ENCODE results near the gene NFIC.
A peak's percentile ranks its signal among the peaks of the same experiment; 100 is the strongest.

Gene NFIC

DNA sequence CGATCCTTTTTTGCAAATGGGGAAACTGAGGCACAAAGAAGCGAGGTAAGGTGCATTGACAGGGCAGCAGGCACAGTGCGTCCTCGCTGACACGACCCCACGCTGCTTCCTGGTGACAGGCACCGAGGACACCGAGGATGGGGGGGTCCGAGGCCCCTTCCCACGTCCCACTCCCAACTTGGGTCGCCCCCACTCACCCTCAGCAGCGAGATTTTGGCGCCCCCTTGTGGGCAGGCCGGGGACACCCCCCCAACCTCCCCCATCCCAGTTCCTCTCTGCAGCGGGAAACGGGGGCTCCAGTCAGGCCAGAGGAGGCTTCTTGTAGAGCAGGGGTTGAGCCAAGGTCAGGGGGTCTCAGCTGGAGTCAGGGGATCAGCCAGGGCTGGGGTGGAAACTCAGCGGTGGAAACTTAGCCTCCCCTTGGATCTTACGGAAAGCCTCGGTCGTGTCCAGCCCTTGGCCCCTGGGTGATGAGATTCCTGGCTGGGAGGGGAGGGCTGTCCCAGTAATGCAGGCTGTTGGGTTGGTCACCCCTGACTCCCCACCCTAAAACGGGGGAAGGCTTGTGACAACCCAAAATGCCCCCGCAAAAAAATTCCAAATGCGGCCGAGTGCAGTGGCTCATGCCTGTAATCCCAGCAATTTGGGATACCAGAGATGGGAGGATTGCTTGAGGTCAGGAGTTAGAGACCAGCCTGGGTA is 105.7 kb downstream of the NFIC start:
- no peak for DNase-seq

DNA sequence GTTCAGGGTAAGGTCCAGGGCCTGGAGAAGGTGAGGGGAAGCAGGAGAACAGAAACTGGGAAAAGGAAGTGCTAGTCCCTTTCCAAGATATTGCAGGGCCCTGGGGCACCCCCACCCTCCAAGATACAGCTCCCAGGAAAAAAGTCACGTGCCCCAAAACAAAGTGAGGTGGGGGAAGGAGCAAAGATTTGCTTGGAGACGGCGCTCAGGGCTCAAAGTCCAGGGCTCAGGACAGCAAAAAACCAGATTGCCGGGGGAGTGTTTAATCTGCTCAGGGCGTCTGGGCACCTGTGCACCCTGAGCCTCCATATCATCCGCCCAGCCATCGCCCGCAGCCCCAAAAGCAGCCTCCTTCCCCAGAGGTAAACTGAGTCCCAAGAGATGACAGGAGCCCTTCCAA is 107.6 kb downstream of the NFIC start:
- no peak for DNase-seq

DNA sequence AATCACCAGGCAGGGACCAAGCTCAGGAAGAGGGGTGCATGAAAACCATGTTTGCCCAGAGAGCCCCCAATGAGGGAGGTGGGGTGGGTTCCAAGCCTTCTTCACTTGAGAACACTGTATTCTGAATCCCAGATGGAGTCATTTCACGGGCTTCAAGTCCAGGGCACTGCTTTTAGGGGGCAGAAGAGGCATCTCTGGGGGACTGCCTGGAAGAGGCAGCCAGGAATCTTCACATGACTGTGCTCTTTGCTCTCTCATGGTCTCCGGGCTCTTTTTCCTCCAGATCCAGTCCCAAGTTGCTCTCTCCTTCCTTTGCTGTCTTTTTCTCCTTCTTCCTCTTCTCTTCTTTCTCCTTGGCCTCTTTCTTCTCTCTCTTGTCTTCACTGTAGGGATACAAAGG is 108.2 kb downstream of the NFIC start:
- DNase-seq = no peak

DNA sequence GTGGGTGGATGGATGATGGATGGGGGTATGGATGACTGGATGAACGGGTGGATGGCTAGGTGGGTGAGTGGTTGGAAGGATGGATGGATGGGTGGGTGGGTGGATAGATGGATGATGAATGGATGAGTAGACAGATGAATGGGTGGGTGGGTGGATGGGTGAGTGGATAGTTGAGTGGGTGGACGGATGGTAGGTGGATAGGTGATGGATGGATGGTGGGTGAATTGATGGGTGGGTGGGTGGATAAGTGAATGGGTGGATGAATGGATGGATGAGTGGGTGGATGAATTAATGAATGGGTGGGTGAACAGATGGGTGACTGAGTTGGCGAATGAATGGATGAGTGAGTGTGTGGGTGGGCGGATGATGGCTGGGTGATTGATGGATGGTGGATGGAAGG is 109.1 kb downstream of the NFIC start:
- DNase-seq = no peak

DNA sequence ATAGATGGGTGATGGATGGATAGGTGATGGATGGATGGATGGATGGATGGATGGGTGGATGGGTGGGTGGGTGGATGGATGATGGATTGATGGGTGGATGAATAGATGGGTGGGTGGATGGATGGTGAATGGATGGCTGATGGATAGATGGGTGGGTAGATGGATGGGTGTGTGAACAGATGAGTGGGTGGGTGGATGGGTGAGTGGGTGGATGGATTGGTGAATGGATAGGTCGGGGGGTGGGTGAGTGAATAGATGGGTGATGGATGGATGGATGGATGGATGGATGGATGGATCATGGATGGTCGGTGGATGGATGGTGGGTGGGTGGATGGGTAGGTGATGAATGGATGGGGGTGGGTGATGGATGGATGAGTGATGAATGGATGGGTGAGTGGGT is 110.4 kb downstream of the NFIC start:
- DNase-seq = no peak

DNA sequence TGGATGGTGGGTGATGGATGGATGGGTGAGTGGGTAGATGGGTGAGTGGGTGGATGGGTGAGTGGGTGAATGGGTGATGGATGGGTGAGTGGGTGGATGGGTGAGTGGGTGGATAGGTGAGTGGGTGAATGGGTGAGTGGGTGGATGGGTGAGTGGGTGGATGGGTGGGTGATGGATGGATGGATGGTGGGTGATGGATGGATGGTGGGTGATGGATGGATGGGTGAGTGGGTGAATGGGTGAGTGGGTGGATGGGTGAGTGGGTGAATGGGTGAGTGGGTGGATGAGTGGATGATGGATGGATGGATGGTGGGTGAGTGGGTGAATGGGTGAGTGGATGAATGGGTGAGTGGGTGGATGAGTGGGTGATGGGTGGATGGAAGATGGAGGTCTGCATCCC is 111.1 kb downstream of the NFIC start:
- no peak for DNase-seq

DNA sequence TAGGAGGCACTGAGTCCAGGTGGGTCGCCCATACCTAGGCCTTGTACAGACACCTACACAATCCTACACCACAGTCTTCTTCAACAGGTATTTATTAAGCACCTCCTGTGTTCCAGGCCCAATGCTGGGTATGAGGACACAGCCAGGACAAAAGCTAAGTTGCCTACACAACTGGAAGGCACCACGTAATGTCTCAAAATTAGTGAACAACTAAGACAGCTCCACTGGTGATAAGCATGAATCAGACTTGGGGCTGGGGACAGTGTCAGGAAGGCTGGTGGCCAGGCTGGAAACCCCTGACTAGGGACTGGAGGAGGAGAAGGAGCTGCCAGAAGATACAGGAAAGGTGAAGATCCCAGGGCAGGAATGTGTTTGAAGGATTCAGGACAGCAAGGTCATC is 111.6 kb downstream of the NFIC start:
- DNase-seq = no peak

DNA sequence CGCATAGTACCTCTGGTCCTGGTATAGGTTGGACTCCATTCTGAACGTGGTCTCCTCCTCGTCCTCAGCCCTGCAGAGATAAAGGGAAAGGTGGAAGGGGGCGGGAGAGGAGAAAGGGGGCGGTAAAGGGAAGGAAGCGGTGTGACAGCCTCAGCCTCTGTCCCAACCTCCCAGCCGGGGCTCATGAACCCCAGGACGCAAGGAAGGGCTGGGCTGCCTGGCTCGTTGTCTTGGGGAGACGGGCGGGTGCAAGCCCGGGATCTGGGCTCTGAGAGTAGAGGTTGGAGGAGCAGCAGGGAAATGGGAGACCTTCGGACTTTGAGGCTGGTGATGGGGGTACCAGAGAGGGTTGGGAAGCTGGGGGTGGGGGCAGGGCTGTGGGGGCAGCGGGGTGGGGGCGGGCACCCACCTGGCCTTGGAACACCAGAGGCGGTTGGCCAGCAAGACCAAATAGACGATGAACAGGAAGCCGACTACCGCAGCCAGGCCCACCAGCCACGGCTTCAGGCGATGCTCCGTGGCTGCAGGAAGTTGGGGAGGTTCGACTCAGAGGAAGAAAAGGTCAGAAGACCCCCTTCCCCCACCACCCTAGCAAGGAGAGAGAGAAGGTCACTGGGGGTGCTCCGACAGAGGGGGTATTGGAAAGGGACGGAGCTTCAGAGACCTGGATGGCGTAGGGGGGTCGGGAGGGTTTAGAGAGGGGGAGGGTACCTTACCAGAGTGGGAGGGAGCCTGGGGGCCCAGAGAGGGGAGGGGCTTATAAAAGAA is 112.2 kb downstream of the NFIC start:
- no peak for DNase-seq

DNA sequence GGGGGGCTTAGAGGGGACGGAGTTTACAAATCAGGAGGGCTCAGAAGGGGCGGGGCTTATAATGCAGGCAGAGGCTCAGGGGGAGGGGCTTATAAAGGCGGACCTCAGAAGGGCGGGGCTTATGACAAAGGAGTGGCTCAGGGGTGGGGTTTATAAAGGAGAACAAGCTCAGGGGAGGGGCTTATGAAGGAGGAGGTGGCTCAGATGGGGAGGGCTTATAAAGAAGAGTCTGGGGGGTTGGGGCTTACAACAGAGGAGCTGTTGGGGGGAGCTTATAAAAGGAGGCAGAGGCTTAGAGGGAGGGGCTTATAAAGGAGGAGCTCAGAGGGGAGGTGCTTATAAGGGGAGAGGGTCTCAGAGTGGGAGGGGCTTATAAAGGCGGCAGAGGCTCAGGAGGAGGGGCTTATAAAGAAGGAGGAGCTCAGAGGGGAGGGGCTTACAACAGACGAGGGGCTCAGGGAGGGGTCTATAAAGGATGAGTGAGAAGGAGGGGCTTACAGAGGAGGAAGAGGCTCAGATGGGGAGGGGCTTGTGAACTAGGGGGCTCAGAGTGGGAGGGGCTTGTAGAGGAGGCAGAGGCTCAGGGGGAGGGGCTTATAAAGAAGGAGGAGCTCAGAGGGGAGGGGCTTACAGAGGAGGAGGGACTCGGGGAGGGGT is 112.9 kb downstream of the NFIC start:
- peak; percentile 31 for DNase-seq

DNA sequence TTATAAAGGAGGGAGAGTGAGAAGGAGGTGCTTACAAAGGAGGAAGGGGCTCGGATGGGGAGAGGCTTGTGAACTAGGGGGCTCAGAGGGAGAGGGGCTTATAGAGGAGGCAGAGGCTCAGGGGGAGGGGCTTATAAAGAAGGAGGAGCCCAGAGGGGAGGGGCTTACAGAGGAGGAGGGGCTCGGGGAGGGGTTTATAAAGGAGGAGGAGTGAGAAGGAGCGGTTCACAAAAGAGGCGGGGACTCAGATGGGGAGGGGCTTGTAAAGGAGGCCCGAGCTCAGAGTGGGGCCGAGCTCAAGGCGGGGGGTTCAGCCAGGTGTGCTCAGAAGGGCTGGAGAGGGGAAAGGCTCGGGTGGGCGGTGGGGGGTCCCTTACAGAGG is 113.4 kb downstream of the NFIC start:
- DNase-seq = peak; percentile 34

DNA sequence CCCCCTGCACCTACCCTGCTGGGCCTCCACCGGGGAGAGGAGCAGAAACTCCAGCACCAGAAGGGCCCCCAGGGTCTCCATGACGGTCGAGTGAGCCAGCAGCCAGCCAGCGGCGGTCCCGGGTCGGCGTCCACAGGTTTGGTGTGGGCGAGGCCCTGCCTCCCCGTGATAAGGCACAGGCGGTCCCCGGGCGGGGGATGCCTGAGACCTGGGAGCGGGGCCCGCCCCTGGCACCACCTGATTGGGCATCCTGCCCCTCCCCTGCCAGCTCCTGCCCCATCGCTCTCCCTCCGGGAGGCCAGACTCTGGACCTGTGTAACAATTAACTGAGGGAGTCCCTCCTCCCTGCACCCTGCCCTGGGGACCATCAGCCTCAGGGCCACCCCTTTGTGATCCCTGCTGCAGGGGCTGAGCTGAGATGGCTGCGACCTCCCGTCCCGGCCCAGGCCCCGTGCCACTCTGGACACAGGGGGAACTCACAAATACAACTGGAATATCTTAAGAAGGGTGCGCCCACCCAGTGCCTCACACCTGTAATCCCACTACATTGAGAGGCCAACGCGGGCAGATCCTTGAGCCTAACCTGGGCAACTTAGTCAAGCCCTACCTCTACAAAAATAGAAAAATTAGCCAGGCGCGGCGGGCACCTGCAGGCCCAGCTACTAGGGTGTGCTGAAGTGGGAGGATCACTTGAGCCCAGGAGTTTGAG is 114.2 kb downstream of the NFIC start, which contains the start of gene SMIM24:
SMIM24 (minus strand) TSS at position 143 of the 709 bp plus-strand sequence; CDS start at position 81, 62 bp downstream.
- no peak for DNase-seq

DNA sequence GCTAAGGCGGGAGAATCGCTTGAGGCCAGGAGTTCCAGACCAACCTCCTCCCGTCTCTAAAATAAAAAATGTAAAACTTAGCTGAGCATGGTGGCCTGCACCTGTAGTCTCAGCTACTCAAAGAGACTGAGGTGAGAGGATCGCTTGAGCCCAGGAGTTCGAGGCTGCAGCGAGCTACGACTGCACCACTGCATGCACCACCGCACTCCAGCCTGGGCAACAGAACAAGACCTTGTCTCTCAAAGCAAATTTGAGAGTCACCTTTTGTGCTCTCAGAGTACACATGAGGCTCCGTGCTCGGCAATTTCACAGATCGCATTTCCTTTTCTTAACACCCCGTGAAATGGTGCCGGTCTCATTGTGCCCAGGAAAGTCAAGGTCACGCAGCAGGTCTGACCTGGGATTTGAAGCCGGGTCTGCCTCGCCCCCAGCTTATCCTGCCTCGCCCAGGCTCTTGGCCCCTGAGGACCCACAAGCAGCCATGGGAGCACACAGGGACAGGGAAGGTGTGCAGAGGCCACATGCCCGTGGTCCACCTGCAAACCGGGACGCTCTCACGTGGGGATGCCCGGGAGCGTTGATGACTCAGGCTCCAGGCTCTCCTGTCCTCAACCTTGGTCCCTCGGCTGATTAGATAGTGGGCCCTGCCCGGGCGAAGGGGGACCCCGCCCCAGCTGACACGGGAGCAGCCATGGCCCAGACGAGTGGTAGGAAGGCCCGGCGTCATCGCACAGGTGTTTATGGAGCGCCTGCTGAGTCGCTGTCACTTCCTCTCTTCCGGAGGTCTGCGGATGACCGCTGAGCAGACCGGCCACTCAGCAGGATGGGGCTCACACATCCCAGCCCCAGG is 115.1 kb downstream of the NFIC start:
- no peak for DNase-seq

DNA sequence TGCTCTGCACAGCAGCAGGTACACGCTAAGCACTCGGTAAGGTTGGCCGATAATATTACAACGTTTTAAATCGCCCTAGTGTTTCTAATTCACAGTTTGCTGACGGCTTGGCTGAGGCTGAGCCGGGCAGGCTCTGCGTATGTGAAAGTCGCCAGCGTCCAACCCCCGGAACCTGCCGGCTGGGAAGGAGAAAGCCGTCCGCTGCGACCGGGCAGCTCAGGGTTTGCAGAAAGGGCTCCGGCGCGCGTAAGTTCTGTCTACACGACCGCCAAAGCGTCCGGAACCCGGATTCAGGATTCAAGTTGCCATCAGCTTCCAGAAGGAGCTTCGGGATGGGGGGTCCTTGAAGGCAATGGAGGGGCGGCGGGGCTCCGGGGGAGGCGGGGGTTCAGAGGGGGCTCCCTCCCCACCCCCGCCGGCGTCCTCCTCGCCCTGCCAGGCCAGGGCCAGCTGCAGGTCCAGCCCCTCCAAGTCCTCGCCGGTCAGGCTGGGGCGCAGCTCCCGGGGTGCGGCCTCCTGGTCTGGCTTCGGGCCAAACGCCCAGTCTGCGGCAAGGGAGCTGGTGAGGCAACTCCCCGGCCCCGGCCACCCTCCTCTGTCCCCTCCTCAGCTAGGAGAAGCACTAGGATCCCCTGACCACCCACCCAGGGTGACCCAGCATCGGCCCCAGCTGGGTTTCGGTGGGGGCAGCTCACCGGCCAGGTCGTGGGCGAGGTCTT is 116.3 kb downstream of the NFIC start:
- DNase-seq = no peak

DNA sequence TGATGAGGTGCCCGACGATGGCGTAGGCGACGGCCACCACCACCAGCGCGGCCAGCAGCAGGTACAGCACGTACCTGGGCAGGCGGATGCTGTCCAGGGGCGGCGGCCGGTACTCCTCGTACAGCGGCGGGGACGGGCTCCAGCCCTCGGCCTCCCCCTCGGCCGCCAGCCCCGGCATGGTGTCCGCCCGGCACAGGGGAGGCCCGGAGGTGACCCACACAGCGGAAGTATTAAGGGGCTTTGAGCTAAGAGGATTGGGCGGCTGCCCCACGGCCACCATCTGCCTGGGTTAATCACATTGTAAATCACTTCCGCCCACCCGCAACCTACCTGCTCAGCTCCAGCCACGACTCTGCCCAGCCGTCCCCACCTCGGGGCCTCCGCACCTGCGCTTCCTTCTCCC is 116.8 kb downstream of the NFIC start, which contains the start of gene SMIM44:
SMIM44 (minus strand) TSS at position 216 of the 403 bp plus-strand sequence; CDS start at position 178, 38 bp downstream.
- no peak for DNase-seq

DNA sequence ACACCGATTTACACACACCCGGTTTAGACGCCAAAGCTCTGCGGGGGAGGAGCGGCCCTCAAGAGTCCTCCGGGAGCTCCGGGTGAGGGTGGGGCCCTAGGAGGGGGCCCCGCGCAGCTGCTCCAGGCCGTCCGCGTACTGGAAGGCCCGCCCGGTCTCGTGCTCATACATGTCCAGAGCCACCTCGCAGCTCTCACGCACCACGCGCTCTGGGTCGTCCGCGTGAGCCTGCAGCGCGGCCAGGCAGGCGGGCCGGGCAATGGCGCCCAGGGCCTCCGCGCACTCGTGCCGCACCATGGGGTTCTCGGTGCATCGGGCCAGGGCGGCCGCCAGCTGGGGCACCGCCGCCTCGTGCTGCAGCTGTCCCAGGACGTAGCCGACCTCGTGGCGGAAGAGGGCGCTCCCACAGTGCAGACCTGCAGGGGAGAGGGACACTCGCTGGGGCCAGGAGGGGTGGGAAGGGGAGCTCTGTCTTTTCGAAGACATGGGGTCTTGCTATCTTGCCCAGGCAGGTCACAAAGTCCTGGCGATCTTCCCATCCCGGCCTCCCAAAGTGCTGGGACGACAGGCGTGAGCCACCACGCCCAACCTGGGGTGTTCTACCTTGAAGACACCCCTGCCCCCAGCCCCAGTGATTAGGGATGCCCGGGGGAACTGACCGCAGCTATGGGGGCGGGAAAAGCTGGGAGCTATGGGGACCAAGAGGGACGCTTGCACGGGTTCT is 125.2 kb downstream of the NFIC start:
- DNase-seq = no peak

DNA sequence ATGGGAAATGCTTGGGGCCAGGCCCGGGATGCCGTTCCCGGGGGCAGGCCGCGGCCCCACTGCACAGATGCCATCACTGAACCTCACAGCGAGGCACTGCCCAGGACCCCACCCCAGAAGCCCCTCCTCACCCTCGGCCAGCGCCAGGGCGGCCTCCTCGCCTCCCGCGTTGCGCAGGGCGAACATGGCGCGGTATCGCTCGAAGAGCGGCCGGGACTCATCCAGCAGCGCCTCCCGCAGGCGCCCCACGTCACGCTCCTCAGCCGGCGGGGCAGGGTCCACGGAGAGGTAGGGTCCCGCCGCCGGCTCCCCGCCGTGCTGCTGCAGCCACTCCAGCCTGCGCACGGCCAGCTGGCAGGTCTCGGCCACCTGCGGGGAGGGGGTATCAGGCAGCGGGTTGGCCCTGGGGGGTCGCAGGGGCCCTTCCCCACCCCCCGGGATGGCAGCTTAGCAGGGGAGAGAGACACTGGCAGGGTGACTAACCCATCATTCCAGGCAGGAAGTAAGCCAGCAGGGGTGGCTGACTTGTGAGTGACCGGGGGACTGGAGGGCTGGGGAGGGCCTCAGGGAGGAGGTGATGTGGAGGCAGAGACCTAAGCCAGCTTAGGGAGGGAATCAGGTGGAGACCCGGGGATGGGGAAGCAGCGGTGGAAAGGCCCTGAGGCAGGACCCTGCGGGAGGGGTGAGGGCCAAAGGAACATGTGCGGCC is 125.9 kb downstream of the NFIC start:
- no peak for DNase-seq

DNA sequence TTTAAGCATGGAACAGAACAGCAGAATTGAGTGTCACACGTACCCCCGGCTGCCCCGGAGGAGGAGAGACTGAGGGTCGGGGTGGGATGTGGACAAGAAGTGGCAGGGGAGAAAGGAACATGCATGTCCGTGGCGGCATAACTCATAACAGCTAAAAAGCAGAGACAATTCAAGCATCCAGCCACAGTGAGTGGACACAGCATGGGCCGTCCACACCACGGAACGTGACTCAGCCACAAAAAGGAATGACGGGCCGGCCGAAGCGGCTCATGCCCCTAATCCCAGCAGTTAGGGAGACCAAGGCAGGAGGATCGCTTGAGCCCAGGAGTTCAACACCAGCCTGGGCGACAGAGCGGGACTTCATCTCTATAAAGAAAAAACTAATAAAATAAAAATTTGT is 126.5 kb downstream of the NFIC start:
- DNase-seq = no peak

DNA sequence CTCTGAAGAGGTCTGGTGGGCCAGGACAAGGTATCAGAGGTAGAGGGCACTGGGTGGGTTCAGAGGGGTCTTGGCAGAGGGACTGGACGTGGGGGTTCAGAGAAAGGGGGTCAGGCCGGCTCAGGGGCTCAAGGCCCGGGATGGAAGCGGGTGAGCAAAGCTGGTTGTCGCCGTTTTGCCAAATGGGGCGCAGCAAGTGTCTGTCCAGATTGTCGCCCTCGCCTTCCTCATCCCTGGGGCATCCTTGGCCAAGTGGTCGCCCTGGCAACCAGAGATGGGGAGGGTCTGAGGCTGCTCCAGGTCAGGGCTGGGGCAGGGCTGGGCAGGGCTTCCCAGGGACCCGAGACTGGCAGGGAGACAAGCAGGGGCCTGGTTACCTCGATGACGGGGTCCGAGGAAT is 127.3 kb downstream of the NFIC start:
- no peak for DNase-seq

DNA sequence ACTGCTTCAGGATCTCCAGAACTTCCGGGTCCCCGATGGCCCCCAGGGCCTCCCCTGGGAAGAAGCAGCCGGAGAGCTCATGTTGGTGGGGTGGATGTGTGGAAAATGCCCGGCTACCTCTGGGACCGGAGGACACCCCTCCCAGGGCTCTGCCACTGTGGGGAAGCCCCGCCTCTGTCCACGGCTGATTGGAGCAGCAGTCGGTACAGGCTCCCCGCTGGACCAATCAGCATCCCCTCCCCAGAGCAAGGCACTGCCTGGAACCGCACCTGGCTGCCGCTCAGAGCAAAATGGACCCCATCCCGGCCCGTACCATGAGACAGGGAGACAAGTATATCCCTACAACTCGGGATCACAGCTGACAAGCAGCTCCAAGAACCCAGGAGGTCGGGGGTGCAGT is 127.7 kb downstream of the NFIC start:
- DNase-seq = no peak

DNA sequence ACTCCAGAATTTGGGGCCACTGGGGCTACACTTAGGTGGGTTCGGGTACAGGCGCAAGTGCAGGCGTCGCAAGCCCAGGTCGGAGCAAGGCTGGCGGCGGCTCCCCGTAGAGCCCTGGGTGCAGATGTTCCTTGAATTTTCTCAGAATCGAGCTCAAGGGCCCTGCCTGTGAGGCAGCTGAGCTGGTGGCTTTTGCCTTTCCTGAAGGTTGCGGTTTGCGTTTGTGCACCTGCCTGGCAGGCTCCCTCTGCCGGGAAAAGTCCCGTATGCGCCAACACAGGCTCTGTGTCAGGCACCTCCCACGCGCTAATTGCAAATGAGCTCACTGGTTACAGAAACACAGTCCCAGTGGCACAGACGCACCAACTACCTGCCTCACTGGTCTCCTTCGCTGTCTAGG is 128.2 kb downstream of the NFIC start:
- DNase-seq = peak; percentile 37
